Activated naive CD8-positive, alpha-beta T cell treated with anti-CD3 and anti-CD28 coated beads, Interleukin-2, amount 10 ng/mL, durations not matched to agents 7 days and 5 days (primary cell): ENCODE measurements around the gene SHCBP1L. TPM values are rescaled to one million over a fixed set of nuclear protein-coding genes. Genes with fewer than 3 reads are reported as not detected.
"Not testable (repeated sequence)": the region's sequence is repeated elsewhere in the genome, so short reads cannot be mapped to it uniquely, and the experiment has no call there.

Experiments
- ATAC-seq: fragments of 150-1000 bp; cut with Tn5 transposase; one replicate; pipeline ENCODE4 v1.10.0; 2021; ENCODE audit warnings: low read depth, moderate library complexity
- POLR2A ChIA-PET: fragments of 350-600 bp; sonication (Branson Sonifier 250); formaldehyde crosslinking; loops from one replicate; lab custom pipeline; 2021; ENCODE audit warnings: antibody characterized with exemption; lab: Charles Lee
- DNase-seq: peaks from one replicate; pipeline ENCODE4 v3.0.0; 2021
- H3K27ac Mint-ChIP-seq: one replicate; pipeline ENCODE4 v1.8.0; 2022; ENCODE audit warnings: mild to moderate bottlenecking, mixed read lengths
- H3K27me3 Mint-ChIP-seq: one replicate; pipeline ENCODE4 v1.8.0; 2022; ENCODE audit warnings: mild to moderate bottlenecking, moderate library complexity, mixed read lengths
- H3K36me3 Mint-ChIP-seq: one replicate; pipeline ENCODE4 v1.8.0; 2021; ENCODE audit warnings: mild to moderate bottlenecking, mixed read lengths
- H3K4me1 Mint-ChIP-seq: one replicate; pipeline ENCODE4 v1.8.0; 2021; ENCODE audit warnings: mixed read lengths
- H3K4me3 Mint-ChIP-seq: one replicate; pipeline ENCODE4 v1.8.0; 2022; ENCODE audit warnings: mild to moderate bottlenecking, moderate library complexity, mixed read lengths
- H3K9me3 Mint-ChIP-seq: one replicate; pipeline ENCODE4 v1.8.0; 2021; ENCODE audit warnings: mixed read lengths
- total RNA-seq, 2 experiments: library from RNA; stranded (reverse); gene quantifications; one replicate each; pipeline ENCODE4 v1.2.3, GENCODE V29; 2021

The SHCBP1L gene
- total RNA-seq, 2 experiments from 2014 or later: not detected

GRCh38 chr1:182955596-182956588, 2.9 kb upstream of the SHCBP1L start:
- POLR2A ChIA-PET: no interaction called here
- Mint-ChIP-seq H3K27ac (no peak overlapping the region), H3K27me3 (peaks cover 24% of the 10 kb centered on the region), H3K36me3 (no peaks in the 10 kb centered on the region), H3K4me3 (no peak overlapping the region), H3K4me1 (no peaks in the 10 kb centered on the region), H3K9me3 (no peaks in the 10 kb centered on the region)
- DNase-seq (no peak), ATAC-seq (no peak)

GRCh38 chr1:182953826-182954225, 860 bp upstream of the SHCBP1L start:
- no peak overlapping the region for H3K4me3 Mint-ChIP-seq
- H3K27me3 Mint-ChIP-seq: peaks cover 31% of the 10 kb centered on the region
- H3K27ac Mint-ChIP-seq: no peak overlapping the region
- no peak for ATAC-seq
- POLR2A ChIA-PET: no interaction called here
- no peak for DNase-seq
- H3K9me3 Mint-ChIP-seq: no peaks in the 10 kb centered on the region
- H3K36me3 Mint-ChIP-seq: no peaks in the 10 kb centered on the region
- H3K4me1 Mint-ChIP-seq: no peaks in the 10 kb centered on the region

- H3K4me1 Mint-ChIP-seq, ATAC-seq, POLR2A ChIA-PET, H3K27ac Mint-ChIP-seq, DNase-seq, H3K9me3 Mint-ChIP-seq, H3K4me3 Mint-ChIP-seq, H3K36me3 Mint-ChIP-seq: not testable (repeated sequence)
- H3K27me3 Mint-ChIP-seq: peaks cover 43% of the 10 kb centered on the region
Measured at GRCh38 chr1:182943336-182943735, 9.6 kb downstream of the SHCBP1L start.

- ATAC-seq, H3K36me3 Mint-ChIP-seq, H3K9me3 Mint-ChIP-seq, POLR2A ChIA-PET, DNase-seq, H3K27ac Mint-ChIP-seq, H3K4me1 Mint-ChIP-seq: not testable (repeated sequence)
- peak overlapping the region; percentile 6 for H3K4me3 Mint-ChIP-seq
- peaks cover 48% of the 10 kb centered on the region for H3K27me3 Mint-ChIP-seq
Measured at GRCh38 chr1:182942145-182942544, 10.8 kb downstream of the SHCBP1L start.

- peaks cover 50% of the 10 kb centered on the region for H3K27me3 Mint-ChIP-seq
- POLR2A ChIA-PET: no interaction called here
Measured at GRCh38 chr1:182939413-182939812, 13.6 kb downstream of the SHCBP1L start.

GRCh38 chr1:182935716-182936115, 17.2 kb downstream of the SHCBP1L start:
- Mint-ChIP-seq H3K4me3 (no peak overlapping the region), H3K9me3 (peaks cover 7% of the 10 kb centered on the region), H3K27ac (no peak overlapping the region), H3K36me3 (no peaks in the 10 kb centered on the region), H3K4me1 (no peaks in the 10 kb centered on the region), H3K27me3 (peaks cover 48% of the 10 kb centered on the region)
- POLR2A ChIA-PET: no interaction called here
- ATAC-seq (no peak), DNase-seq (no peak)

More at GRCh38 chr1:182939413-182939812, 13.6 kb downstream of the SHCBP1L start:
- Mint-ChIP-seq H3K4me3 (no peak overlapping the region), H3K4me1 (peaks cover 2% of the 10 kb centered on the region), H3K9me3 (peaks cover 5% of the 10 kb centered on the region), H3K27ac (no peak overlapping the region), H3K36me3 (no peaks in the 10 kb centered on the region)
- DNase-seq (no peak), ATAC-seq (no peak)

- Mint-ChIP-seq H3K27me3 (peaks cover 33% of the 10 kb centered on the region), H3K27ac (no peak overlapping the region), H3K9me3 (peaks cover 7% of the 10 kb centered on the region), H3K4me3 (no peak overlapping the region), H3K36me3 (no peaks in the 10 kb centered on the region), H3K4me1 (no peaks in the 10 kb centered on the region)
- DNase-seq: no peak
- POLR2A ChIA-PET: no interaction called here
- no peak for ATAC-seq
Measured at GRCh38 chr1:182930985-182931384, 22.0 kb downstream of the SHCBP1L start.

GRCh38 chr1:182927693-182928433, 25.1 kb downstream of the SHCBP1L start:
- Mint-ChIP-seq H3K4me3 (no peak overlapping the region), H3K4me1 (no peaks in the 10 kb centered on the region), H3K27me3 (peaks cover 35% of the 10 kb centered on the region), H3K36me3 (no peaks in the 10 kb centered on the region), H3K9me3 (no peaks in the 10 kb centered on the region), H3K27ac (no peak overlapping the region)
- no peak for ATAC-seq
- no peak for DNase-seq
- POLR2A ChIA-PET: no interaction called here

- H3K36me3 Mint-ChIP-seq: no peaks in the 10 kb centered on the region
- H3K27ac Mint-ChIP-seq: no peak overlapping the region
- no peaks in the 10 kb centered on the region for H3K4me1 Mint-ChIP-seq
- no peak overlapping the region for H3K4me3 Mint-ChIP-seq
- ATAC-seq (no peak), DNase-seq (no peak)
- H3K9me3 Mint-ChIP-seq: no peaks in the 10 kb centered on the region
- peaks cover 46% of the 10 kb centered on the region for H3K27me3 Mint-ChIP-seq
- POLR2A ChIA-PET: no interaction called here
Measured at GRCh38 chr1:182925661-182926060, 27.3 kb downstream of the SHCBP1L start.

GRCh38 chr1:182917378-182917777, 35.6 kb downstream of the SHCBP1L start:
- peaks cover 38% of the 10 kb centered on the region for H3K27me3 Mint-ChIP-seq
- POLR2A ChIA-PET: no interaction called here

GRCh38 chr1:182913401-182913800, 39.6 kb downstream of the SHCBP1L start:
- no peaks in the 10 kb centered on the region for H3K9me3 Mint-ChIP-seq
- H3K27ac Mint-ChIP-seq: no peak overlapping the region
- H3K36me3 Mint-ChIP-seq: no peaks in the 10 kb centered on the region
- H3K4me1 Mint-ChIP-seq: no peaks in the 10 kb centered on the region
- DNase-seq (no peak), ATAC-seq (no peak)
- POLR2A ChIA-PET: no interaction called here
- H3K4me3 Mint-ChIP-seq: no peak overlapping the region
- H3K27me3 Mint-ChIP-seq: peaks cover 19% of the 10 kb centered on the region

More at GRCh38 chr1:182917378-182917777, 35.6 kb downstream of the SHCBP1L start:
- no peaks in the 10 kb centered on the region for H3K9me3 Mint-ChIP-seq
- no peak overlapping the region for H3K27ac Mint-ChIP-seq
- no peaks in the 10 kb centered on the region for H3K4me1 Mint-ChIP-seq
- H3K36me3 Mint-ChIP-seq: no peaks in the 10 kb centered on the region
- ATAC-seq (no peak), DNase-seq (no peak)
- no peak overlapping the region for H3K4me3 Mint-ChIP-seq

GRCh38 chr1:182910143-182910542, 42.8 kb downstream of the SHCBP1L start:
- Mint-ChIP-seq H3K36me3 (no peaks in the 10 kb centered on the region), H3K9me3 (no peaks in the 10 kb centered on the region), H3K4me1 (no peaks in the 10 kb centered on the region), H3K4me3 (no peak overlapping the region), H3K27me3 (peaks cover 5% of the 10 kb centered on the region), H3K27ac (no peak overlapping the region)
- POLR2A ChIA-PET: no interaction called here
- DNase-seq: no peak
- no peak for ATAC-seq

- H3K4me1 Mint-ChIP-seq: no peaks in the 10 kb centered on the region
- no peaks in the 10 kb centered on the region for H3K36me3 Mint-ChIP-seq
- no peak overlapping the region for H3K4me3 Mint-ChIP-seq
- ATAC-seq (no peak), DNase-seq (no peak)
- POLR2A ChIA-PET: no interaction called here
- H3K9me3 Mint-ChIP-seq: no peaks in the 10 kb centered on the region
- H3K27me3 Mint-ChIP-seq: peaks cover 5% of the 10 kb centered on the region
- H3K27ac Mint-ChIP-seq: no peak overlapping the region
Measured at GRCh38 chr1:182909578-182909977, 43.4 kb downstream of the SHCBP1L start.
